ENCODE results near the gene RPL6. TPM values are rescaled to one million over a fixed set of nuclear protein-coding genes. Genes with fewer than 3 reads are reported as not detected.
"Not testable (repeated sequence)": the region's sequence is repeated elsewhere in the genome, so short reads cannot be mapped to it uniquely, and the experiment has no call there.

The RPL6 gene
- 100 to 1,000 TPM; 911 to 941 TPM for total RNA-seq

GRCh38 chr12:112409064-112409905 lies at the start of gene RPL6:
TSS of gene RPL6 (minus strand) at chr12:112409605. CDS start at chr12:112408656, 949 bp downstream.
- no peaks in the 10 kb centered on the region for H3K27me3 Mint-ChIP-seq
- POLR2A ChIA-PET = interaction anchor here (1.5 kb wide), 1 partner anchor 9 kb away, joined by 10 read pairs; the partner anchor contains the start of gene PTPN11
- peak; percentile 82 for DNase-seq
- H3K27ac Mint-ChIP-seq = peak within 1 kb of the TSS; percentile 98
- H3K36me3 Mint-ChIP-seq (ENCODE audit: low read depth) = peaks cover 51% of the 10 kb centered on the region
- peaks cover 44% of the 10 kb centered on the region for H3K4me1 Mint-ChIP-seq
- peak within 1 kb of the TSS; percentile 98 for H3K4me3 Mint-ChIP-seq
- CTCF ChIA-PET = no interaction called here
- H3K9me3 Mint-ChIP-seq = no peaks in the 10 kb centered on the region

DNA sequence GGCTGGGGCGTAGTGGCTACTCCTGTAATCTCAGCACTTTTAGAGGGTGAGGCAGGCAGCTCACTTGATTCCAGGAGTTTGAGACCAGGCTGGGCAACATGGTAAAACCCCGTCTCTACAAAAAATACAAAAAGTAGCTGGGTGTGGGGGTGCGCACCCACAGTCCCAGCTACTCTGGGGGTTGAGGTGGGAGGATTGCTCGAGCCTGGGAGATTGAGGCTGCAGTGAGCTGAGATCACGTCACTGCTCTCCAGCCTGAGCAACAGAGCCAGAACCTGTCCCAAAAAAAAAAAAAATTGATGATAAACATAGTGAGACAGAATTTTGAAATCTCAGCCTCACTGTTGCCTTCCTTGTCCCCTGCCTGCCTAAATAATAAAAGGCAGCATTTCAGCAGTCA lies 49.3 kb upstream of the RPL6 start:
- H3K36me3 Mint-ChIP-seq (ENCODE audit: low read depth) = peaks cover 53% of the 10 kb centered on the region
- CTCF ChIA-PET = interaction anchor here (1.6 kb wide), 1 partner anchor 14 kb away, joined by 3 read pairs; no protein-coding TSS in a partner anchor
- no peak for DNase-seq
- no peaks in the 10 kb centered on the region for H3K27me3 Mint-ChIP-seq
- no peak overlapping the region for H3K27ac Mint-ChIP-seq
- no peaks in the 10 kb centered on the region for H3K9me3 Mint-ChIP-seq
- peaks cover 3% of the 10 kb centered on the region for H3K4me1 Mint-ChIP-seq
- POLR2A ChIA-PET = no interaction called here
- no peak overlapping the region for H3K4me3 Mint-ChIP-seq

DNA sequence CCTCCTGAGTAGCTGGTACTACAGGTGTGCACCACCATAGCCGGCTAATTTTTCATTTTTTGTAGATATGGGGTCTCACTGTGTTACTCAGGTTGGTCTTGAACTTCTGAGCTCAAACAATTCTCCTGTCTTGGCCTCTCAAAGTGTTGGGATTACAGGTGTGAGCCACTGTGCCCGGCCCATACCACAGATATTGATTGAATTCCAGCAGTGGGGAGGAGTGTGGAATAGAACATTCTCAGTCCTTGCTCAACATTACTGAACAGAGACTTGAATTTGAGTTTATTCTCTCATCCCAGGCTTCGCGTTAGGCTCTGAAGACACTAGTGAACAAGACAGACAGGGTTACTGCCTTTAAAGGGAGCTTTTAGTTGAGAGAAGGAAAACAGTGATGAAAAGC lies 48.9 kb upstream of the RPL6 start:
- peaks cover 51% of the 10 kb centered on the region for H3K36me3 Mint-ChIP-seq (ENCODE audit: low read depth)
- ChIA-PET POLR2A (no interaction called here), CTCF (interaction anchor here (1.6 kb wide), 1 partner anchor 14 kb away, joined by 3 read pairs; no protein-coding TSS in a partner anchor)
- no peaks in the 10 kb centered on the region for H3K27me3 Mint-ChIP-seq
- H3K9me3 Mint-ChIP-seq = no peaks in the 10 kb centered on the region
- peaks cover 1% of the 10 kb centered on the region for H3K4me1 Mint-ChIP-seq
- no peak for DNase-seq
- no peak overlapping the region for H3K27ac Mint-ChIP-seq
- no peak overlapping the region for H3K4me3 Mint-ChIP-seq

DNA sequence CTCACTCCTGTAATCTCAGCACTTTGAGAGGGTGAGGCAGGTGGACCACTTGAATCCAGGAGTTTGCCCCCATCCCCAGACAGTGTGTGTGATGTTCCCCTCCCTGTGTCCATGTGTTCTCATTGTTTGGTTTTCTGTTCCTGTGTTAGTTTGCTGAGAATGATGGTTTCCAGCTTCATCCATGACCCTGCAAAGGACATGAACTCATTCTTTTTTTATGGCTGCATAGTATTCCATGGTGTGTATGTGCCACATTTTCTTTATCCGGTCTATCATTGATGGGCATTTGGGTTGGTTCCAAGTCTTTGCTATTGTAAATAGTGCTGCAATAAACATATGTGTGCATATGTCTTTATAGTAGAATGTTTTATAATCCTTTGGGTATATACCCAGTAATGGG lies 47.7 kb upstream of the RPL6 start:
- H3K9me3 Mint-ChIP-seq, POLR2A ChIA-PET, H3K27ac Mint-ChIP-seq, H3K27me3 Mint-ChIP-seq, H3K4me3 Mint-ChIP-seq, DNase-seq, CTCF ChIA-PET, H3K4me1 Mint-ChIP-seq: not testable (repeated sequence)
- H3K36me3 Mint-ChIP-seq (ENCODE audit: low read depth) = peaks cover 49% of the 10 kb centered on the region

DNA sequence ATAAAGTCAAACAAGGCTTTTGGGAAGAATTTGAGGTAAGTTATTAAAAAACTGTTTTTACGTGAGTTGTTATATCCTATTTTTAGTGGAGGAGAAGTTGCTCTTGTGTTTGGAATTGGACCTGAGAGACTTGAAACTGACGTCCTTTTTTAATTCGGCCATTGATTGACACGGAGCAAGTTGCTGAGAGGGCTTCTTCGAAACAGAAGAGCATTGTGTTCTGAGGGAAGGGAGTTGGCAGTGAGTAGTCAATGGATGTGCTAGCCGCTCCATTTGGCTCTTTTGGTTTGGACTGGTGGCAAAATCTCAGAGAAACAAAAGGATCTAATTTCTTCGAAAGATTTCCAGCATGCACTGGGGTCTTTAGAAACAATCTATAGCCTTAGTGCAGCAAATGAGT lies 46.6 kb upstream of the RPL6 start:
- no peak for DNase-seq
- ChIA-PET CTCF (no interaction called here), POLR2A (no interaction called here)
- Mint-ChIP-seq H3K27me3 (no peaks in the 10 kb centered on the region), H3K9me3 (no peaks in the 10 kb centered on the region), H3K4me1 (no peaks in the 10 kb centered on the region), H3K36me3 (ENCODE audit: low read depth) (peaks cover 47% of the 10 kb centered on the region), H3K4me3 (no peak overlapping the region), H3K27ac (no peak overlapping the region)

DNA sequence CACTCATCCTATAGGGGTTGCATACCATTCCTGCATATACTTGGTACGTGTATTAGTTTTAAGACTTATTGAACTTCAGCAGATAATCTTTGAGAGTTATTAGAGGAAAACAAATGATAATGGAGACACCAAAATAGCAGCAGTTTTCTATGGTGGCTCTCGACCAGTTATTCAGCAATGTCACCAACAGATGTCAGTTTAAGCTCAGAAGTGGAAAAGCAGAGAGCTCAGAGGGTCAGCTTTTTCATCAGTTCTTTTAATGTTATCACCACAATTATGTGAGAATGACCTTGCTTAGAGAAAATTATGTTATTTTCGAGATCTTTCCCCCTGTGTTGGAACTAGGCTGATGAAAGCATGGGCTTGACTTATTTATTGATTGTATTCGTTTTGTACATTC lies 41.3 kb upstream of the RPL6 start:
- Mint-ChIP-seq H3K27me3 (no peaks in the 10 kb centered on the region), H3K4me1 (peaks cover 21% of the 10 kb centered on the region), H3K27ac (no peak overlapping the region), H3K36me3 (ENCODE audit: low read depth) (peaks cover 38% of the 10 kb centered on the region), H3K4me3 (no peak overlapping the region), H3K9me3 (no peaks in the 10 kb centered on the region)
- ChIA-PET CTCF (no interaction called here), POLR2A (no interaction called here)
- no peak for DNase-seq

- DNase-seq, H3K4me3 Mint-ChIP-seq, POLR2A ChIA-PET, CTCF ChIA-PET, H3K9me3 Mint-ChIP-seq, H3K27me3 Mint-ChIP-seq: not testable (repeated sequence)
- Mint-ChIP-seq H3K36me3 (ENCODE audit: low read depth) (peaks cover 29% of the 10 kb centered on the region), H3K4me1 (peaks cover 23% of the 10 kb centered on the region), H3K27ac (peak overlapping the region; percentile 45)
Measured at GRCh38 chr12:112448165-112448564, 38.8 kb upstream of the RPL6 start.

- CTCF ChIA-PET = interaction anchor here (0.6 kb wide), 1 partner anchor 15 kb away, joined by 3 read pairs; no protein-coding TSS in a partner anchor
- H3K27me3 Mint-ChIP-seq = no peaks in the 10 kb centered on the region
- H3K27ac Mint-ChIP-seq = peak overlapping the region; percentile 71
- peaks cover 29% of the 10 kb centered on the region for H3K36me3 Mint-ChIP-seq (ENCODE audit: low read depth)
- peaks cover 23% of the 10 kb centered on the region for H3K4me1 Mint-ChIP-seq
- no peak overlapping the region for H3K4me3 Mint-ChIP-seq
- POLR2A ChIA-PET = interaction anchor here (0.6 kb wide), 1 partner anchor 419 kb away, joined by 3 read pairs; no protein-coding TSS in a partner anchor
- no peak for DNase-seq
- H3K9me3 Mint-ChIP-seq = no peaks in the 10 kb centered on the region
Measured at GRCh38 chr12:112447106-112447505, 37.7 kb upstream of the RPL6 start.

DNA sequence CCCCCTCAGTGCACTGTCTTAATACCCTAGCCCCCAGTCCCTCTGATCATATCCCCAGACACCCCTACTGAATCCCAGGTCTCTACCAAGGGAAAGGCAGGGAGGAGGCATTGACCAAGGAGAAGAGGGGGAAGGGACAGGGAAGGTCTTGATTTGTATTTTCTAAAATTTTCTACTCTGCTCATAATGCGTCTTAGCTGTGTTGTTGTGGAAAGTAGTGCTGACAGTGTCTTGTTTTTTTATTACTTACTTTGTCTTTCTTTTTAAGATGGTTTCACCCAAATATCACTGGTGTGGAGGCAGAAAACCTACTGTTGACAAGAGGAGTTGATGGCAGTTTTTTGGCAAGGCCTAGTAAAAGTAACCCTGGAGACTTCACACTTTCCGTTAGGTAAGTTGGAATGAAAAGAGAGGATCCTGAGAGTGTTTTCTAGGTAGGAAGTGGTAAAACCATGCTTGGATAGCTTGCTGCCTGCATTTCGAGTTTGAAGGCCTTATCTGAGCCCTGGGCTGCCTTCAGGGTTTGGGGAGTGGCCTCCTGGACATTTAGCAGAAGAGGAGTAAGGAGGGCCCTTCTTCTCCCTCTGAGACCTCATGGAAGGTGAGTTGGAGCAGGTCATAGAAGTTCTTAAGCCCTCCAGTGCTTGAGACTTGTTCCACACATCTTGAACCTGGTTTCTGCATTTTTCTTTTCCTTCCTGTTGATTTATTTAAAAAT lies 36.8 kb upstream of the RPL6 start:
- H3K27me3 Mint-ChIP-seq = no peaks in the 10 kb centered on the region
- POLR2A ChIA-PET = no interaction called here
- no peak overlapping the region for H3K4me3 Mint-ChIP-seq
- H3K4me1 Mint-ChIP-seq = peaks cover 23% of the 10 kb centered on the region
- H3K9me3 Mint-ChIP-seq = no peaks in the 10 kb centered on the region
- no peak for DNase-seq
- CTCF ChIA-PET = interaction anchor here (0.7 kb wide), 1 partner anchor 13 kb away, joined by 3 read pairs; no protein-coding TSS in a partner anchor
- H3K36me3 Mint-ChIP-seq (ENCODE audit: low read depth) = peaks cover 29% of the 10 kb centered on the region
- peak overlapping the region; percentile 55 for H3K27ac Mint-ChIP-seq

DNA sequence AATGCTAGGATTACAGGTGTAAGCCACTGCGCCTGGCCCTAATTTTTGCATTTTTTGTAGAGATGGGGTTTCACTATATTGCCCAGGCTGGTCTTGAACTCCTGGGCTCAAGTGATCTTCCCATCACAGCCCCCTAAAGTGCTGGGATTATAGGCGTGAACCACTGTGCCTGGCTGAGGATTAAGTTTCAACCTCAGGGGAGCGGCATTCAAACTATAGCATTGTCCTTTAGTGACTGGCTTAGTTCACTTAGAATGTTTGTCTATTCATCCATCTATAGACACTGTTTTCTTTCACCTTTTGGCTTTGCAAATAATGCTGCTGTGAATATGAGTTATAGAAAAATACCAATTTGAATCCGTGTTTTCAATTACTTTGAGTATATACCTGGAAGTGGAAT lies 34.5 kb upstream of the RPL6 start:
- no peak overlapping the region for H3K4me3 Mint-ChIP-seq
- peaks cover 18% of the 10 kb centered on the region for H3K36me3 Mint-ChIP-seq (ENCODE audit: low read depth)
- no peak overlapping the region for H3K27ac Mint-ChIP-seq
- ChIA-PET POLR2A (no interaction called here), CTCF (no interaction called here)
- H3K27me3 Mint-ChIP-seq = no peaks in the 10 kb centered on the region
- peaks cover 23% of the 10 kb centered on the region for H3K4me1 Mint-ChIP-seq
- no peaks in the 10 kb centered on the region for H3K9me3 Mint-ChIP-seq
- DNase-seq = no peak

GRCh38 chr12:112440653-112441052 lies 31.2 kb upstream of the RPL6 start:
- H3K27ac Mint-ChIP-seq; H3K4me3 Mint-ChIP-seq; H3K4me1 Mint-ChIP-seq; H3K27me3 Mint-ChIP-seq; POLR2A ChIA-PET; H3K36me3 Mint-ChIP-seq (ENCODE audit: low read depth); H3K9me3 Mint-ChIP-seq; DNase-seq; CTCF ChIA-PET: not testable (repeated sequence)

- Mint-ChIP-seq H3K27ac (no peak overlapping the region), H3K4me3 (no peak overlapping the region), H3K4me1 (peaks cover 5% of the 10 kb centered on the region), H3K9me3 (no peaks in the 10 kb centered on the region), H3K27me3 (no peaks in the 10 kb centered on the region), H3K36me3 (ENCODE audit: low read depth) (peaks cover 2% of the 10 kb centered on the region)
- DNase-seq = no peak
- ChIA-PET POLR2A (no interaction called here), CTCF (no interaction called here)
Measured at GRCh38 chr12:112439769-112440168, 30.4 kb upstream of the RPL6 start.

DNA sequence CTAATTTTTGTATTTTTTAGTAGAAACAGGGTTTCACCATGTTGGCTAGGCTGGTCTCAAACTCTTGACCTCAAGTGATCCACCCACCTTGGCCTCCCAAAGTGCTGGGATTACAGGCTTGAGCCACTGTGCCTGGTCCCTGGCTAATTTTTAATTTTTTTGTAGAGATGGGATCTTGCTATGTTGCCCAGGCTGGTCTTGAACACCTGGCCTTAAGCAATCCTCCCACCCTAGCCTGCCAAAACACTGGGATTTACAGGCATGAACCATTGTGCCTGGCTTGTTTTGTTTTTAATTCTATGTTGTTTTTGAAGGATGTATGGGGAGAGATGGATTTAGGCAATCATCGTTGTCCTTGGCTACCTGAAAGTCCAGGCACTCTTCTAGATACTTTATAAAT lies 29.2 kb upstream of the RPL6 start:
- H3K4me1 Mint-ChIP-seq; H3K27me3 Mint-ChIP-seq; POLR2A ChIA-PET; H3K27ac Mint-ChIP-seq; H3K36me3 Mint-ChIP-seq (ENCODE audit: low read depth); CTCF ChIA-PET; H3K9me3 Mint-ChIP-seq; H3K4me3 Mint-ChIP-seq; DNase-seq: not testable (repeated sequence)

Data from activated CD4-positive, alpha-beta memory T cell treated with anti-CD3 and anti-CD28 coated beads, Interleukin-2, amount 10 ng/mL, durations not matched to agents 7 days and 5 days (primary cell).